MM.1S (cell line): ENCODE results near the gene LARP1.

Source experiments
- DNase-seq: peaks from one replicate; pipeline ENCODE4 v3.0.0-alpha.2; 2015
- H2AFZ ChIP-seq: fragments of 300-600 bp; sonication (generic); 2 replicates; pipeline ENCODE4 v1.6.0; 2016; ENCODE audit warnings: antibody characterized with exemption, low read length
- H3F3A ChIP-seq: fragments of 300-600 bp; sonication (generic); 2 replicates; pipeline ENCODE4 v1.6.1; 2016; ENCODE audit warnings: mild to moderate bottlenecking, antibody characterized with exemption, low read length, moderate library complexity, mixed read lengths; ENCODE audit not compliant: insufficient read depth
- H3K27ac ChIP-seq: fragments of 300-600 bp; sonication (generic); 2 replicates; pipeline ENCODE4 v1.5.1; 2016; ENCODE audit warnings: mild to moderate bottlenecking, low read length
- H3K27me3 ChIP-seq: fragments of 300-600 bp; sonication (generic); replicated peaks from 2 replicates; pipeline ENCODE4 v1.6.0; 2016; ENCODE audit warnings: low read length; ENCODE audit not compliant: insufficient read depth
- H3K36me3 ChIP-seq: fragments of 300-600 bp; sonication (generic); replicated peaks from 2 replicates; pipeline ENCODE4 v1.6.1; 2016; ENCODE audit warnings: mild to moderate bottlenecking, low read length, mixed read lengths; ENCODE audit not compliant: insufficient read depth
- H3K4me1 ChIP-seq: fragments of 300-600 bp; sonication (generic); 2 replicates; pipeline ENCODE4 v1.6.1; 2016; ENCODE audit warnings: low read length, mixed read lengths
- H3K4me2 ChIP-seq: fragments of 300-600 bp; sonication (generic); 2 replicates; pipeline ENCODE4 v1.6.0; 2016; ENCODE audit warnings: low read depth, low read length
- H3K4me3 ChIP-seq: fragments of 300-600 bp; sonication (generic); 2 replicates; pipeline ENCODE4 v1.5.1; 2016; ENCODE audit warnings: low read length, mixed read lengths
- H3K79me2 ChIP-seq: fragments of 300-600 bp; sonication (generic); 2 replicates; pipeline ENCODE4 v1.6.1; 2016; ENCODE audit warnings: mixed run types, low read length, mixed read lengths
- H3K9ac ChIP-seq: fragments of 300-600 bp; sonication (generic); 2 replicates; pipeline ENCODE4 v1.6.1; 2016; ENCODE audit warnings: low read length, mixed read lengths
- H3K9me2 ChIP-seq: fragments of 300-600 bp; sonication (generic); replicated peaks from 2 replicates; pipeline ENCODE4 v1.6.1; 2016; ENCODE audit warnings: mild to moderate bottlenecking, low read length, mixed read lengths; ENCODE audit not compliant: insufficient read depth
- H3K9me3 ChIP-seq: fragments of 300-600 bp; sonication (generic); replicated peaks from 2 replicates; pipeline ENCODE4 v1.6.1; 2016; ENCODE audit warnings: mild to moderate bottlenecking, low read length, mixed read lengths; ENCODE audit not compliant: insufficient read depth
- H4K20me1 ChIP-seq: fragments of 300-600 bp; sonication (generic); 2 replicates; pipeline ENCODE4 v1.6.1; 2016; ENCODE audit warnings: mild to moderate bottlenecking, low read length, moderate library complexity, mixed read lengths; ENCODE audit not compliant: insufficient read depth
- CTCF ChIP-seq: fragments of 300-600 bp; sonication (generic); IDR thresholded peaks from 2 replicates; pipeline ENCODE4 v1.5.1; 2016; ENCODE audit warnings: antibody characterized with exemption, low read length, mixed read lengths
- EZH2 ChIP-seq: fragments of 300-600 bp; sonication (generic); optimal IDR thresholded peaks from 2 replicates; pipeline ENCODE3; 2017; ENCODE audit warnings: low read depth, mild to moderate bottlenecking, antibody characterized with exemption, low read length, mixed read lengths
- EZH2phosphoT487 ChIP-seq: fragments of 300-600 bp; sonication (generic); IDR thresholded peaks from 2 replicates; pipeline ENCODE4 v1.6.1; 2018; ENCODE audit warnings: antibody characterized with exemption, low read length

The LARP1 gene

DNA sequence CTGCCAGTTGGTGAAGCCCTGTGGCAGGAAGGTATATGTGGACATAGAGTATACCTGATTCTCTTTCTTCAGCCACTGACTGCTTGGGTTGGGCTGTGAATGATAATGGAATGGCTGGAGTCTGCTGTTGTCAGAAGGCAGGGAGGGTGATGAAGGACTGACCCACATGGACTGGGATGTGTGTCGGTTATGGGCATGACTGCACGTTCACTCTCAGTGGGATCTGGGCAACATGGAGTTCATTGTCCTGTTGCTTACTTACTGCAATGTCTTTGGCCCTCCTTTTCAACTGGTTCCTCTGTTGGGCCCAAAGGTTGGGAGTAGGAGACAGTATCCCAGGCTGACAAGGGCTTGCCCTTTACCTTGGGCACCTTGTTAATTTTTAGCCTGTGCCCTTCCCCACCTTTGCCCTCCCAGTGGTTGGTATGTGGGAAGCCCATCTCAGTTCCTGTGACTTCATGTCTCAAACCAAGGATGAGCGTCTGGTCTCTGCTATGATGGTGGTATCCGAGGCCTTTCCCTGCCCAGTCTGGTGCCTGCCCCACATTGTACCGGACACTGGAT is 60.6 kb downstream of the LARP1 start:
- H3K9me3 ChIP-seq, result no peaks in the 10 kb centered on the region
- TF ChIP-seq EZH2 (no peak), CTCF (no peak), EZH2phosphoT487 (no peak)
- no peak overlapping the region for H2AFZ ChIP-seq
- no peak overlapping the region for H3K9ac ChIP-seq
- no peaks in the 10 kb centered on the region for H3K4me1 ChIP-seq
- H3K9me2 ChIP-seq, result no peaks in the 10 kb centered on the region
- no peaks in the 10 kb centered on the region for H4K20me1 ChIP-seq
- no peak overlapping the region for H3K27ac ChIP-seq
- no peak overlapping the region for H3K4me3 ChIP-seq
- peaks cover 16% of the 10 kb centered on the region for H3K36me3 ChIP-seq
- H3K27me3 ChIP-seq, result no peaks in the 10 kb centered on the region
- H3F3A ChIP-seq, result no peaks in the 10 kb centered on the region; the same call in 1 of the 2 replicates
- H3K79me2 ChIP-seq, result peaks cover 18% of the 10 kb centered on the region
- H3K4me2 ChIP-seq, result no peak overlapping the region
- DNase-seq, result no peak

- Histone ChIP-seq H3K27me3 (no peaks in the 10 kb centered on the region), H3K36me3 (peaks cover 11% of the 10 kb centered on the region), H3K4me3 (no peak overlapping the region), H3K4me2 (no peak overlapping the region), H3K9me3 (no peaks in the 10 kb centered on the region), H3K27ac (no peak overlapping the region), H3K9ac (no peak overlapping the region), H3K4me1 (no peaks in the 10 kb centered on the region), H3F3A (no peaks in the 10 kb centered on the region; the same call in 1 of the 2 replicates), H3K79me2 (peaks cover 9% of the 10 kb centered on the region), H2AFZ (no peak overlapping the region), H4K20me1 (no peaks in the 10 kb centered on the region), H3K9me2 (no peaks in the 10 kb centered on the region)
- no peak for DNase-seq
- TF ChIP-seq CTCF, result no peak
- TF ChIP-seq EZH2, result no peak
- no peak for TF ChIP-seq EZH2phosphoT487
Measured at GRCh38 chr5:154816891-154817492, 61.8 kb downstream of the LARP1 start.

GRCh38 chr5:154817815-154818214 is 62.6 kb downstream of the LARP1 start:
- peaks cover 8% of the 10 kb centered on the region for H3K79me2 ChIP-seq
- no peaks in the 10 kb centered on the region for H3K4me1 ChIP-seq
- TF ChIP-seq CTCF, result no peak
- no peak for TF ChIP-seq EZH2
- TF ChIP-seq EZH2phosphoT487, result no peak
- H3K4me3 ChIP-seq, result no peak overlapping the region
- H4K20me1 ChIP-seq, result no peaks in the 10 kb centered on the region
- no peak overlapping the region for H3K27ac ChIP-seq
- no peaks in the 10 kb centered on the region for H3K9me2 ChIP-seq
- no peaks in the 10 kb centered on the region for H3K9me3 ChIP-seq
- H2AFZ ChIP-seq, result no peak overlapping the region
- H3K9ac ChIP-seq, result no peak overlapping the region
- no peak for DNase-seq
- H3F3A ChIP-seq, result no peaks in the 10 kb centered on the region; the same call in 1 of the 2 replicates
- H3K4me2 ChIP-seq, result no peak overlapping the region
- H3K36me3 ChIP-seq, result peaks cover 11% of the 10 kb centered on the region
- no peaks in the 10 kb centered on the region for H3K27me3 ChIP-seq
